GM18951 (cell line): Measurements from ENCODE around the gene MCC.

ENCODE experiments used
- POLR2A ChIP-seq: IDR thresholded peaks from 4 replicates; pipeline ENCODE4 v1.6.1; 2011; ENCODE audit warnings: mild to moderate bottlenecking; ENCODE audit not compliant: insufficient read length, insufficient read depth; ENCODE audit errors: extremely low read depth
- in situ Hi-C: fragments of 300-500 bp; cut with MboI; formaldehyde crosslinking; loops from one replicate; pipeline ENCODE4 v1.12.0; 2022; ENCODE audit warnings: low sequenced_read_pairs, mixed read lengths, inconsistent platforms; ENCODE audit not compliant: unreplicated experiment

MCC gene

GRCh38 chr5:113035096-113035495, 453.2 kb downstream of the MCC start:
- no peak for TF ChIP-seq POLR2A
- in situ Hi-C loops: no loop called here

- in situ Hi-C loops: no loop called here
- TF ChIP-seq POLR2A: no peak
Observed at GRCh38 chr5:113034182-113034773, 454.0 kb downstream of the MCC start.

GRCh38 chr5:113031557-113031956, 456.7 kb downstream of the MCC start:
- in situ Hi-C loops: no loop called here
- TF ChIP-seq POLR2A: no peak

GRCh38 chr5:113031104-113031503, 457.1 kb downstream of the MCC start:
- no peak for TF ChIP-seq POLR2A
- in situ Hi-C loops: no loop called here

GRCh38 chr5:113029614-113030013, 458.6 kb downstream of the MCC start:
- in situ Hi-C loops: no loop called here
- TF ChIP-seq POLR2A: no peak

GRCh38 chr5:113027431-113027830, 460.8 kb downstream of the MCC start:
- in situ Hi-C loops: no loop called here

GRCh38 chr5:113027015-113027414, 461.2 kb downstream of the MCC start:
- in situ Hi-C loops: no loop called here
- TF ChIP-seq POLR2A: no peak

More at GRCh38 chr5:113027431-113027830, 460.8 kb downstream of the MCC start:
- no peak for TF ChIP-seq POLR2A

- TF ChIP-seq POLR2A: no peak
- in situ Hi-C loops: no loop called here
Observed at GRCh38 chr5:113026211-113026610, 462.0 kb downstream of the MCC start.

GRCh38 chr5:113025596-113025995, 462.7 kb downstream of the MCC start:
- in situ Hi-C loops: no loop called here

GRCh38 chr5:113024076-113024697, 464.1 kb downstream of the MCC start:
- in situ Hi-C loops: loop anchor here (25.0 kb wide), 1 partner anchor 488 kb away; the partner anchor contains the start of gene YTHDC2
- TF ChIP-seq POLR2A: no peak

More at GRCh38 chr5:113025596-113025995, 462.7 kb downstream of the MCC start:
- TF ChIP-seq POLR2A: no peak

- in situ Hi-C loops: loop anchor here (25.0 kb wide), 1 partner anchor 490 kb away; the partner anchor contains the start of gene YTHDC2
Observed at GRCh38 chr5:113022661-113023060, 465.6 kb downstream of the MCC start.

GRCh38 chr5:113020461-113021273, 467.6 kb downstream of the MCC start:
- no peak for TF ChIP-seq POLR2A
- in situ Hi-C loops: loop anchor here (25.0 kb wide), 1 partner anchor 492 kb away; the partner anchor contains the start of gene YTHDC2

More at GRCh38 chr5:113022661-113023060, 465.6 kb downstream of the MCC start:
- TF ChIP-seq POLR2A: no peak

GRCh38 chr5:113017881-113018635, 470.2 kb downstream of the MCC start:
- in situ Hi-C loops: loop anchor here (25.0 kb wide), 1 partner anchor 494 kb away; the partner anchor contains the start of gene YTHDC2
- TF ChIP-seq POLR2A: no peak

- no peak for TF ChIP-seq POLR2A
- in situ Hi-C loops: loop anchor here (25.0 kb wide), 1 partner anchor 507 kb away; the partner anchor contains the start of gene YTHDC2
Observed at GRCh38 chr5:113005454-113005853, 482.8 kb downstream of the MCC start.
